Coronary artery (tissue), 2 donors: Measurements from ENCODE around the gene LARGE1.

Source experiments
- DNase-seq: peaks from one replicate; pipeline ENCODE4 v3.0.0-alpha.2; 2017; ENCODE audit warnings: low spot score
- H3K27ac ChIP-seq, 2 donors: fragments of 200-600 bp; sonication (generic); one replicate each; pipeline ENCODE4 v1.5.1; 2016 to 2019
- H3K4me3 ChIP-seq: fragments of 200-600 bp; sonication (generic); 2 replicates; pipeline ENCODE4 v1.5.1; 2016; ENCODE audit warnings: mild to moderate bottlenecking, moderate library complexity
- TF ChIP-seq, protein P1 (sequence below): fragments of 200-600 bp; sonication (generic); IDR thresholded peaks from one replicate; pipeline ENCODE4 v1.5.1; 2019; ENCODE audit warnings: antibody characterized with exemption

Gene LARGE1

DNA sequence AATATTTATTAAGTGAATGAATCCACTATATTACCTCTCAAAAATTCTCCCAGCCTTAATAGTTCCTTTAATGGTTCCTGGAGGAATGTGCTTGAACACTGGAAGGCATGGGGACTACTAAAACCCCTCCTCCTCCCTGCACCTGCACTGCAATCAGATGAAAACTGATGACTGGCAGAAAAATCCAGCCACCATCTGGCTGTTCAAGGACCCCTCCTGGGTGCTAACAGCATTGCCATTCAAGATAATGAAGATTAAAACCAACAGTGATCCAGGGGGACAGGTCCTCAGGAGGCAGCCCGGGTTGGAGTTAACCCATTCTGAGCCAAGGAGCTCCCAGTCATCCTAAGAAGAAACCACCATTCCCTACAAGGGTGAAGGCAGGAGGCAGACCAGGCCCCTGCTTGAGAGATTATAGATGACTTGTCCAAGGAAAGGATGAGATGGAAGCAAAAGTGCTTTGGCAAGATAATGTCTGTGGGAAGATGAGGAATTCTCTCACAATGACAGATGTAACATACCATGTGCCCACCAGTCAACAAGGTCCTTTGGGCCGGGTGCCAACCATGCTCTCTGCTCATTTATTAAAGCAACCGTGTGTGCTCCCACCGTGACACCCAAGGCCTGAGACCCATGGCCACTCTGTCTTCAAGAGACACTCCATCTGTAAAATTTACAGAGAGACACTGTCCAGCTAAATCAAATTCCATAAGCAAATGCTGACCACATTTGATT is 90.6 kb downstream of the LARGE1 start:
- TF ChIP-seq, protein P1, sequence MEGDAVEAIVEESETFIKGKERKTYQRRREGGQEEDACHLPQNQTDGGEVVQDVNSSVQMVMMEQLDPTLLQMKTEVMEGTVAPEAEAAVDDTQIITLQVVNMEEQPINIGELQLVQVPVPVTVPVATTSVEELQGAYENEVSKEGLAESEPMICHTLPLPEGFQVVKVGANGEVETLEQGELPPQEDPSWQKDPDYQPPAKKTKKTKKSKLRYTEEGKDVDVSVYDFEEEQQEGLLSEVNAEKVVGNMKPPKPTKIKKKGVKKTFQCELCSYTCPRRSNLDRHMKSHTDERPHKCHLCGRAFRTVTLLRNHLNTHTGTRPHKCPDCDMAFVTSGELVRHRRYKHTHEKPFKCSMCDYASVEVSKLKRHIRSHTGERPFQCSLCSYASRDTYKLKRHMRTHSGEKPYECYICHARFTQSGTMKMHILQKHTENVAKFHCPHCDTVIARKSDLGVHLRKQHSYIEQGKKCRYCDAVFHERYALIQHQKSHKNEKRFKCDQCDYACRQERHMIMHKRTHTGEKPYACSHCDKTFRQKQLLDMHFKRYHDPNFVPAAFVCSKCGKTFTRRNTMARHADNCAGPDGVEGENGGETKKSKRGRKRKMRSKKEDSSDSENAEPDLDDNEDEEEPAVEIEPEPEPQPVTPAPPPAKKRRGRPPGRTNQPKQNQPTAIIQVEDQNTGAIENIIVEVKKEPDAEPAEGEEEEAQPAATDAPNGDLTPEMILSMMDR, result no peak
- no peak overlapping the region for H3K27ac ChIP-seq
- no peak overlapping the region for H3K4me3 ChIP-seq
- DNase-seq, result no peak

DNA sequence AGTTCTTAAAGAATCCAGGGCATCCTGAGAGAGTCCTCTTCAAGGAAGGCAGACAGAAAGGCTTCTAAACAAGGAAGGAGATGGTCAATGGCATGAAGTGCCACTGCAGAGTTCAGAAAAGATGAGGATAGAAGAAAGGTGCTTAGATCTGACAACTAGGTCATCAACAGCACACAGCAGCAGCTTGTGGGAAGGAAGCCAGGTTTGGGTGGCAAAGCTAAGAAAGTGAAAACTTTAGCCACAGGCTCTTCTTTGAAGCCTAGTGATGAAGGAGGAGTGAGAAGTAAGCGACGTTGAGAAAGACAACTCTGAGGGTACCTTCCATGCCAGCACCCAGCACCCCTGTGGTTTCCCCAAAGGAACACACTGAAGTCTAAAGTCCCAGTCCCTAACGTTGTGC is 92.0 kb downstream of the LARGE1 start:
- Histone ChIP-seq H3K4me3 (no peak overlapping the region), H3K27ac (no peak overlapping the region)
- DNase-seq, result no peak
- TF ChIP-seq, protein P1, result no peak

DNA sequence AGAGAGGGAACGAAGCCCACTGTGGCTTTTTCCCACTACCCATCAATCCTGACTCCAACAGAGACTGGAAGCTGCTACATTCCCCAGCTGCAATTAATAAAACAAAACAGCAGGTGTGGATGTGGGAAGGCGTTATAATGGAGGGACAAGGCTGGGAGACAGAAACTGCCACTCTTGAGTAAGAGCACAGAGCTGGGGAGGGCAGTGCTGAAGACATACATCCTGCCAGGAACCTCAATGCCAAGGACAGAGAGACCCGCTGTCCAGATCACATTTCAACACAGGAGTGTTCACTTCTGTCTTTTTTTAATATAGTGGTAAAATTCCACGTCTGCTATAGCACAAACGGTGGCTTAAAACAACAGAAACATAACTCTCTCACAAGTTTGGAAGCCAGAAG is 94.5 kb downstream of the LARGE1 start:
- no peak for DNase-seq
- H3K27ac ChIP-seq, result no peak overlapping the region
- TF ChIP-seq, protein P1, result no peak
- H3K4me3 ChIP-seq, result no peak overlapping the region

DNA sequence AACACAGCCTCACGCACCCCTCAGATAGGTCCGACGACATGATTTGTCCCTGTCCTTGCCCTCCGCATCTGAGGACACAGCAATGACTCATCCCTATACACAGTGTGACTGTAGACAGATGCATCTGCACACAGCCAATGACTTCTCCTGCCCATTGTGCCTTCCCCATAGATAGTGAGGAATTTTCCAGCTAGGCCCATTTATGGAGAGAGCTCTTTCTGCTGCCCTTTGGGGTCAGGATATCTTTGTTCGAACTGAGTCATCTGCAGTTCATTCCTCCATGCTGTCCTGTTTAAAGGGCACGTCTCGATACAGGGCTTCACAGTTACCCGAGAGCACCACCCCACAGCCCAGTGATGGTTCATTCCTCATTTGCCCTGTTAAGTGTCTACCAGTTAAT is 96.7 kb downstream of the LARGE1 start:
- DNase-seq, result no peak
- no peak overlapping the region for H3K4me3 ChIP-seq
- TF ChIP-seq, protein P1, result no peak
- H3K27ac ChIP-seq, result no peak overlapping the region

DNA sequence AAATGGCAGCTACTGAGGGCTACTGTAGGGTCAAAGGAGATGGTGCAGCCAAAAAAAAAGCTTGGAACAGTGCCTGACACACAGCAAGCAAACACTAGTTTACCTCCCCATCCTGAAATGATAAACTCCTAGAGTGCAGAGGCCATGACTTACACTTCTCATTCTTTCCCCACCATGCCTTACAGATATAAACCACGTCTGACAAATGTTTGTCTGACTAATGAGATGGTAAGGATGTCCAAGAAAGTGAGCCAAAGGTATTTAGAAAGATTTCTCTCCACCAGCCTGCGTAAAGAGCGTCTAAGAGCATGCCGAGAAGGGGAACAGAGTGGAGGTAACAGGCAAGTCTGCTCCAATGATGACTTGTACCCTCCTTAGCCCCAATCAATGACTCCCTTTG is 99.0 kb downstream of the LARGE1 start:
- Histone ChIP-seq H3K4me3 (no peak overlapping the region), H3K27ac (no peak overlapping the region)
- DNase-seq, result no peak
- TF ChIP-seq, protein P1, result no peak

DNA sequence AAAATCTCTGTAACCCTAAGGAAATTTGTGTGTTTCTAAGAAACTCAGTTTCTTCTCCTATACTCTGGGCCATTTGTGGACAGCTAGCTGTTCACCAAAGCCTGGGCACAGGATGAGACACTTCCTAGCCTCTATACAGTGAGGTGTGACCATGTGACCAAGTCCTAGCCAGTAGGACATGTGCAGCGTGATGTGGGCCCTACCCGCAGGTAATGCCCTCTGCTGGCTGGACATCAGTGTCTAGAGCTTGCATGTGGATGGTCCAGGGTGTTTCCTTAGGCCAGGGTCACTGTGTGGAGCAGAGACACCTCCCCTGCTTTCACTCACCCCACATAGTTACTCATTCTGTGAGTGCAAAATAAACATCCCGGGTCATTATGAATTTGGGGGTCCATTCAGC is 100.5 kb downstream of the LARGE1 start:
- no peak for DNase-seq
- Histone ChIP-seq H3K27ac (no peak overlapping the region), H3K4me3 (no peak overlapping the region)
- TF ChIP-seq, protein P1, result no peak

DNA sequence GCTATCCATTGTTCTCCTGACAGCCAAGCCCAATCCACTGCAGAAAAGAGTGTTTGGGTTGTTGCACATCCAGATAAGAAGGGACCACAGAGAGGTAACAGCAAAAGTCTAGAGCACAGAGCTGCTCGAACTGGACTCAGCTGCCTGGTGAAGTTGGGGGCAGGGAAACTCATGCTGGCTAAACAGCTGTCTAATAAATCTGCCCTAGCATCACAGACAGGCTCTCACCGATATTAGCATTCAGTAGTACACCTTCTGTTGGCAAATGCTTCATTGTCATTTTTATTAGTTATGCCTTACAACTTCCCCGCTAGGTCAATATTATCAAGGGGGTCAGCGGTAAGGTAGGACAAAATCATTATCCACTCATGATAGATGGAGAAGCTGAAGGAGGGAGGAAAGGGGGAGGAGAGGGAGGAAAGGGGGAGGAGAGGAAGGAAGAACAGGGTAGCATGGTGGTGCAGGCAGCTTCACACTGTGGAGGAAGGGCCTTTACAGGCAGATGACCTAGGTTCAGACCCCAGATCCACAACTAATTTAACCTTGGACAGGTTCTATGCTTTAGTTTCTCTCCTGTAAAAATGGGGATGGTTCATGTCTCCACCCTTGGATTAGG is 102.7 kb downstream of the LARGE1 start:
- no peak for DNase-seq
- TF ChIP-seq, protein P1, result no peak
- H3K4me3 ChIP-seq, result no peak overlapping the region
- no peak overlapping the region for H3K27ac ChIP-seq
